ENCODE data around the gene ACAP2. TPM values are rescaled to one million over a fixed set of nuclear protein-coding genes. Genes with fewer than 3 reads are reported as not detected.
"Not testable (repeated sequence)": the region's sequence is repeated elsewhere in the genome, so short reads cannot be mapped to it uniquely, and the experiment has no call there.

ACAP2 gene
- total RNA-seq, 2 experiments from 2014 or later = 43.9 to 80.7 TPM

- no peak for DNase-seq (ENCODE audit: low spot score)
- BruUV-seq (replicated peaks) = no TSS peak
- H4K20me1 ChIP-seq (ENCODE audit: insufficient read depth, low read length) = no peaks in the 10 kb centered on the region
- TF ChIP-seq EZH2phosphoT487 (IDR thresholded peaks at IDR 0.05; ENCODE audit: borderline replicate concordance, low read depth, low read length) = no peak
- TF ChIP-seq, protein P1, sequence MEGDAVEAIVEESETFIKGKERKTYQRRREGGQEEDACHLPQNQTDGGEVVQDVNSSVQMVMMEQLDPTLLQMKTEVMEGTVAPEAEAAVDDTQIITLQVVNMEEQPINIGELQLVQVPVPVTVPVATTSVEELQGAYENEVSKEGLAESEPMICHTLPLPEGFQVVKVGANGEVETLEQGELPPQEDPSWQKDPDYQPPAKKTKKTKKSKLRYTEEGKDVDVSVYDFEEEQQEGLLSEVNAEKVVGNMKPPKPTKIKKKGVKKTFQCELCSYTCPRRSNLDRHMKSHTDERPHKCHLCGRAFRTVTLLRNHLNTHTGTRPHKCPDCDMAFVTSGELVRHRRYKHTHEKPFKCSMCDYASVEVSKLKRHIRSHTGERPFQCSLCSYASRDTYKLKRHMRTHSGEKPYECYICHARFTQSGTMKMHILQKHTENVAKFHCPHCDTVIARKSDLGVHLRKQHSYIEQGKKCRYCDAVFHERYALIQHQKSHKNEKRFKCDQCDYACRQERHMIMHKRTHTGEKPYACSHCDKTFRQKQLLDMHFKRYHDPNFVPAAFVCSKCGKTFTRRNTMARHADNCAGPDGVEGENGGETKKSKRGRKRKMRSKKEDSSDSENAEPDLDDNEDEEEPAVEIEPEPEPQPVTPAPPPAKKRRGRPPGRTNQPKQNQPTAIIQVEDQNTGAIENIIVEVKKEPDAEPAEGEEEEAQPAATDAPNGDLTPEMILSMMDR (conservative IDR thresholded peaks at IDR 0.05; ENCODE audit: low read length) = no peak
- H3K4me3 ChIP-seq (ENCODE audit: low read depth, low read length, poor library complexity, severe bottlenecking) = no peak overlapping the region
- peaks cover 19% of the 10 kb centered on the region; the same call in 1 of the 2 replicates for H3K9me3 ChIP-seq (ENCODE audit: low read length)
- H3K36me3 ChIP-seq (ENCODE audit: insufficient read depth, low read length) = no peaks in the 10 kb centered on the region
- no peak overlapping the region for H3K4me2 ChIP-seq (ENCODE audit: low read length)
- H3K4me1 ChIP-seq (ENCODE audit: insufficient read depth, low read length, poor library complexity, severe bottlenecking) = no peaks in the 10 kb centered on the region
- no peaks in the 10 kb centered on the region for H3K79me2 ChIP-seq (ENCODE audit: insufficient read depth, low read depth, low read length)
- no peak overlapping the region for H2AFZ ChIP-seq (ENCODE audit: low read length)
- intact Hi-C loops (cut with micrococcal nuclease; ENCODE audit: unreplicated experiment) = no loop called here
- H3K9me2 ChIP-seq (ENCODE audit: insufficient read depth, low read length) = no peaks in the 10 kb centered on the region
- ChIA-PET POLR2A (no interaction called here), CTCF (ENCODE audit: unreplicated experiment) (no interaction called here)
- no peak overlapping the region for H3K27ac ChIP-seq (ENCODE audit: low read depth, low read length, poor library complexity, severe bottlenecking)
These were observed 23.4 kb upstream of the ACAP2 start for GRCh38 chr3:195466251-195466650.

GRCh38 chr3:195462922-195463321, 20.1 kb upstream of the ACAP2 start:
- intact Hi-C loops (cut with micrococcal nuclease; ENCODE audit: unreplicated experiment); H3K9me3 ChIP-seq (ENCODE audit: low read length); H2AFZ ChIP-seq (ENCODE audit: low read length); H4K20me1 ChIP-seq (ENCODE audit: insufficient read depth, low read length); H3K4me2 ChIP-seq (ENCODE audit: low read length); H3K79me2 ChIP-seq (ENCODE audit: insufficient read depth, low read depth, low read length); BruUV-seq (replicated peaks); H3K4me3 ChIP-seq (ENCODE audit: low read depth, low read length, poor library complexity, severe bottlenecking); H3K36me3 ChIP-seq (ENCODE audit: insufficient read depth, low read length); H3K9me2 ChIP-seq (ENCODE audit: insufficient read depth, low read length); CTCF ChIA-PET (ENCODE audit: unreplicated experiment); POLR2A ChIA-PET; H3K27ac ChIP-seq (ENCODE audit: low read depth, low read length, poor library complexity, severe bottlenecking); DNase-seq (ENCODE audit: low spot score): not testable (repeated sequence)
- H3K4me1 ChIP-seq (ENCODE audit: insufficient read depth, low read length, poor library complexity, severe bottlenecking) = peaks cover 12% of the 10 kb centered on the region

- Histone ChIP-seq H3K79me2 (ENCODE audit: insufficient read depth, low read depth, low read length) (no peaks in the 10 kb centered on the region), H3K4me3 (ENCODE audit: low read depth, low read length, poor library complexity, severe bottlenecking) (no peak overlapping the region), H3K9me2 (ENCODE audit: insufficient read depth, low read length) (no peaks in the 10 kb centered on the region), H3K27ac (ENCODE audit: low read depth, low read length, poor library complexity, severe bottlenecking) (no peak overlapping the region), H4K20me1 (ENCODE audit: insufficient read depth, low read length) (no peaks in the 10 kb centered on the region), H3K36me3 (ENCODE audit: insufficient read depth, low read length) (no peaks in the 10 kb centered on the region), H3K9me3 (ENCODE audit: low read length) (no peaks in the 10 kb centered on the region), H3K4me1 (ENCODE audit: insufficient read depth, low read length, poor library complexity, severe bottlenecking) (peaks cover 12% of the 10 kb centered on the region), H3K4me2 (ENCODE audit: low read length) (no peak overlapping the region), H2AFZ (ENCODE audit: low read length) (no peak overlapping the region)
- ChIA-PET POLR2A (no interaction called here), CTCF (ENCODE audit: unreplicated experiment) (no interaction called here)
- DNase-seq (ENCODE audit: low spot score) = no peak
- BruUV-seq (replicated peaks) = no TSS peak
- no peak for TF ChIP-seq EZH2phosphoT487 (IDR thresholded peaks at IDR 0.05; ENCODE audit: borderline replicate concordance, low read depth, low read length)
- TF ChIP-seq, protein P1 (conservative IDR thresholded peaks at IDR 0.05; ENCODE audit: low read length) = no peak
- intact Hi-C loops (cut with micrococcal nuclease; ENCODE audit: unreplicated experiment) = no loop called here
These were observed 19.4 kb upstream of the ACAP2 start for GRCh38 chr3:195462308-195462610.

Measured in OCI-LY7 (cell line).